NCI-H774 (cell line): ENCODE measurements around the gene ZNF383.
"Not testable (repeated sequence)": the region's sequence is repeated elsewhere in the genome, so short reads cannot be mapped to it uniquely, and the experiment has no call there.

Source experiments
- DNase-seq: peaks from one replicate; lab custom pipeline; 2025; lab: John Stamatoyannopoulos, UW

ZNF383 gene

GRCh38 chr19:37294246-37294645 lies 76.2 kb downstream of the ZNF383 start:
- not testable (repeated sequence) for DNase-seq
